ENCODE results near the gene AQP12B.

DNA sequence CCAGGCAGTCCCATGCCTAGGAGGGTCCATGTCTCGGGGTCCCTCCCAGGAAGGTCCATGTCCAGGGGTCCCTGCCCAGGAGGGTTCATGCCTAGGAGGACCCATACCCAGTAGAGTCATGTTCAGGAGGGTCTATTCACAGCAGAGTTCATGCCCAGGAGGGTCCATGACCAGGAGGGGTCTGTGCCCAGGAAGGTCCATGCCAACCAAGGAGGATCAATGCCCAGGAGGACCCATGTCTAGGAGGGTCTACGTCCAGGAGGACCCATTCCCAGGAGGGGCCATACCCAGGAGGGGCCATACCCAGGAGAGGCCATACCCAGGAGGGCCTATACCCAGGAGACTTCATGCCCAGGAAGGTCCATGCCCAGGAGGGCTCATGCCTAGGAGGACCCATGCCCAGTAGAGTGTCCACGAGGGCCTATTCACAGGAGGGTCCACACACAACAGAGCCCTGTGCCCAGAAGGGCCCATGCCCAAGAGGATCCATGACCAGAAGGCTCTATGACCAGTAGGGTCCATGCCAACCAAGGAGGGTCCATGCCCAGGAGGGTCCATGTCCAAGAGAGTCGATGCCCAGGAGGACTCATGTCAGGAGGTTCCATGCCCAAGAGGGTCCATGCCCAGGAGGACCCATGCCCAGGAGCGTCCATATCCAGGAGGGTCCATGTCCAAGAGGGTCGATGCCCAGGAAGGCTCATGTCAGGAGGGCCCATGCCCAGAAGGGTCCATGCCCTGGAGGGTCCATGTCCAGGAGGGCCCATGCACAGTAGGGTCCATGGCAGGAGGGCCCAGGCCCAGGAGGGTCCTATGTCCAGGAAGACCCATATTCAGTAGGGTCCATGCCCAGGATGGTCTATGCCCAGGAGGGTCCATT, 47.3 kb downstream of the AQP12B start:
- TF ChIP-seq, protein P1, sequence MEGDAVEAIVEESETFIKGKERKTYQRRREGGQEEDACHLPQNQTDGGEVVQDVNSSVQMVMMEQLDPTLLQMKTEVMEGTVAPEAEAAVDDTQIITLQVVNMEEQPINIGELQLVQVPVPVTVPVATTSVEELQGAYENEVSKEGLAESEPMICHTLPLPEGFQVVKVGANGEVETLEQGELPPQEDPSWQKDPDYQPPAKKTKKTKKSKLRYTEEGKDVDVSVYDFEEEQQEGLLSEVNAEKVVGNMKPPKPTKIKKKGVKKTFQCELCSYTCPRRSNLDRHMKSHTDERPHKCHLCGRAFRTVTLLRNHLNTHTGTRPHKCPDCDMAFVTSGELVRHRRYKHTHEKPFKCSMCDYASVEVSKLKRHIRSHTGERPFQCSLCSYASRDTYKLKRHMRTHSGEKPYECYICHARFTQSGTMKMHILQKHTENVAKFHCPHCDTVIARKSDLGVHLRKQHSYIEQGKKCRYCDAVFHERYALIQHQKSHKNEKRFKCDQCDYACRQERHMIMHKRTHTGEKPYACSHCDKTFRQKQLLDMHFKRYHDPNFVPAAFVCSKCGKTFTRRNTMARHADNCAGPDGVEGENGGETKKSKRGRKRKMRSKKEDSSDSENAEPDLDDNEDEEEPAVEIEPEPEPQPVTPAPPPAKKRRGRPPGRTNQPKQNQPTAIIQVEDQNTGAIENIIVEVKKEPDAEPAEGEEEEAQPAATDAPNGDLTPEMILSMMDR (IDR thresholded peaks at IDR 0.05): no peak
- TF ChIP-seq EP300 (IDR thresholded peaks at IDR 0.05): no peak
- TF ChIP-seq POLR2A (IDR thresholded peaks at IDR 0.05): no peak
